C4-2B (cell line): ENCODE measurements around the gene RSPH9.

Experiments
- ZFX ChIP-seq: fragments of 450-650 bp; IDR thresholded peaks from 2 replicates; pipeline ENCODE4 v1.6.1; 2017
- TF ChIP-seq, protein P1 (sequence below): fragments of 450-650 bp; conservative IDR thresholded peaks from 2 replicates; pipeline ENCODE4 v1.5.1; 2017; ENCODE audit warnings: mild to moderate bottlenecking

DNA sequence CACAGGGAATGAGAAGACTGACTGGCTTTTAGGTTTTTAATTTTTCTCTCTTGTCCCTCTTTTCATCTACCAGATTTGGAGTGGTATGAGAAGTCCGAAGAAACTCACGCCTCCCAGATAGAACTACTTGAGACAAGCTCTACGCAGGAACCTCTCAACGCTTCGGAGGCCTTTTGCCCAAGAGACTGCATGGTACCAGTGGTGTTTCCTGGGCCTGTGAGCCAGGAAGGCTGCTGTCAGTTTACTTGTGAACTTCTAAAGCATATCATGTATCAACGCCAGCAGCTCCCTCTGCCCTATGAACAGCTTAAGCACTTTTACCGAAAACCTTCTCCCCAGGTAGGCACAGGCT, 8.6 kb upstream of the RSPH9 start:
- TF ChIP-seq, protein P1, sequence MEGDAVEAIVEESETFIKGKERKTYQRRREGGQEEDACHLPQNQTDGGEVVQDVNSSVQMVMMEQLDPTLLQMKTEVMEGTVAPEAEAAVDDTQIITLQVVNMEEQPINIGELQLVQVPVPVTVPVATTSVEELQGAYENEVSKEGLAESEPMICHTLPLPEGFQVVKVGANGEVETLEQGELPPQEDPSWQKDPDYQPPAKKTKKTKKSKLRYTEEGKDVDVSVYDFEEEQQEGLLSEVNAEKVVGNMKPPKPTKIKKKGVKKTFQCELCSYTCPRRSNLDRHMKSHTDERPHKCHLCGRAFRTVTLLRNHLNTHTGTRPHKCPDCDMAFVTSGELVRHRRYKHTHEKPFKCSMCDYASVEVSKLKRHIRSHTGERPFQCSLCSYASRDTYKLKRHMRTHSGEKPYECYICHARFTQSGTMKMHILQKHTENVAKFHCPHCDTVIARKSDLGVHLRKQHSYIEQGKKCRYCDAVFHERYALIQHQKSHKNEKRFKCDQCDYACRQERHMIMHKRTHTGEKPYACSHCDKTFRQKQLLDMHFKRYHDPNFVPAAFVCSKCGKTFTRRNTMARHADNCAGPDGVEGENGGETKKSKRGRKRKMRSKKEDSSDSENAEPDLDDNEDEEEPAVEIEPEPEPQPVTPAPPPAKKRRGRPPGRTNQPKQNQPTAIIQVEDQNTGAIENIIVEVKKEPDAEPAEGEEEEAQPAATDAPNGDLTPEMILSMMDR, result no peak
- TF ChIP-seq ZFX, result no peak
